GM12891 (cell line): ENCODE data around the gene ANTKMT.

ENCODE experiments used
- PAX5 ChIP-seq: IDR thresholded peaks from 2 replicates; pipeline ENCODE4 v1.6.1; 2011; ENCODE audit warnings: low read length, moderate library complexity, mild to moderate bottlenecking; ENCODE audit not compliant: insufficient read depth, severe bottlenecking
- POLR2A ChIP-seq: IDR thresholded peaks from 2 replicates; pipeline ENCODE4 v1.6.1; 2011; ENCODE audit warnings: low read depth, low read length, control low read depth
- POLR2AphosphoS5 ChIP-seq: IDR thresholded peaks from 2 replicates; pipeline ENCODE4 v1.6.1; 2011; ENCODE audit warnings: low read depth, low read length, control low read depth
- TAF1 ChIP-seq: IDR thresholded peaks from 2 replicates; pipeline ENCODE4 v1.6.1; 2011; ENCODE audit warnings: low read depth, low read length, control low read depth

GRCh38 chr16:763369-764183 lies 42.6 kb downstream of the ANTKMT start:
- TF ChIP-seq POLR2A (no peak), TAF1 (no peak), POLR2AphosphoS5 (no peak), PAX5 (no peak)
